ENCODE results near the gene RNF222. TPM values are rescaled to one million over a fixed set of nuclear protein-coding genes. Genes with fewer than 3 reads are reported as not detected.
A peak's percentile ranks its signal among the peaks of the same experiment; 100 is the strongest.

The RNF222 gene
- total and polyA plus RNA-seq, 2 donors (not counting 1 experiment from before 2014, with no cell fraction given) = not detected

- Histone ChIP-seq H3K79me2 (ENCODE audit: control insufficient read depth, insufficient read depth, low read length) (no peaks in the 10 kb centered on the region), H3K4me1 (ENCODE audit: control insufficient read depth, extremely low read depth, insufficient read depth, low read length) (peaks cover 4% of the 10 kb centered on the region), H3K4me3 (replicated peaks in 1 of 4; ENCODE audit: control extremely low read depth in 1 of 4, insufficient read depth in 1 of 4, low read depth in 3 of 4, low read length in 4 of 4) (no peak overlapping the region), H3K9me3 (ENCODE audit: control insufficient read depth, insufficient read depth, low read depth, low read length) (no peaks in the 10 kb centered on the region), H2AFZ (ENCODE audit: low read length) (no peak overlapping the region), H3K4me2 (ENCODE audit: extremely low read depth, insufficient read depth, low read length) (no peak overlapping the region), H3K27me3 (ENCODE audit: control insufficient read depth, insufficient read depth, low read length) (no peaks in the 10 kb centered on the region), H3K36me3 (ENCODE audit: control insufficient read depth, insufficient read depth, low read length) (no peaks in the 10 kb centered on the region), H3K27ac (ENCODE audit: insufficient read depth, low read length) (no peak overlapping the region), H4K20me1 (ENCODE audit: control insufficient read depth, extremely low read depth, insufficient read depth, low read length) (no peaks in the 10 kb centered on the region), H3K9ac (ENCODE audit: insufficient read depth, low read length) (no peak overlapping the region)
- no peak for TF ChIP-seq EZH2 (IDR thresholded peaks at IDR 0.05; ENCODE audit: low read length, missing control alignments)
- TF ChIP-seq CTCF (conservative IDR thresholded peaks at IDR 0.05 in 1 of 2, IDR thresholded peaks at IDR 0.05 in 1 of 2; ENCODE audit: low read depth in 1 of 2, low read length in 2 of 2) = no peak
- peak in 1 of 2 donors; percentile 56 for DNase-seq (ENCODE audit: low read depth in 2 of 2)
Observed at GRCh38 chr17:8362651-8363332, 34.8 kb downstream of the RNF222 start.

- no peaks in the 10 kb centered on the region for H3K4me1 ChIP-seq (ENCODE audit: control insufficient read depth, extremely low read depth, insufficient read depth, low read length)
- peak in 1 of 2 donors; percentile 43 for DNase-seq (ENCODE audit: low read depth in 2 of 2)
- H2AFZ ChIP-seq (ENCODE audit: low read length) = no peak overlapping the region
- no peaks in the 10 kb centered on the region for H3K79me2 ChIP-seq (ENCODE audit: control insufficient read depth, insufficient read depth, low read length)
- H3K4me2 ChIP-seq (ENCODE audit: extremely low read depth, insufficient read depth, low read length) = no peak overlapping the region
- H3K27me3 ChIP-seq (ENCODE audit: control insufficient read depth, insufficient read depth, low read length) = no peaks in the 10 kb centered on the region
- H3K9me3 ChIP-seq (ENCODE audit: control insufficient read depth, insufficient read depth, low read depth, low read length) = no peaks in the 10 kb centered on the region
- no peaks in the 10 kb centered on the region for H4K20me1 ChIP-seq (ENCODE audit: control insufficient read depth, extremely low read depth, insufficient read depth, low read length)
- TF ChIP-seq EZH2 (IDR thresholded peaks at IDR 0.05; ENCODE audit: low read length, missing control alignments) = no peak
- TF ChIP-seq CTCF (conservative IDR thresholded peaks at IDR 0.05 in 1 of 2, IDR thresholded peaks at IDR 0.05 in 1 of 2; ENCODE audit: low read depth in 1 of 2, low read length in 2 of 2) = no peak
- no peak overlapping the region for H3K9ac ChIP-seq (ENCODE audit: insufficient read depth, low read length)
- H3K36me3 ChIP-seq (ENCODE audit: control insufficient read depth, insufficient read depth, low read length) = no peaks in the 10 kb centered on the region
- H3K27ac ChIP-seq (ENCODE audit: insufficient read depth, low read length) = no peak overlapping the region
- no peak overlapping the region for H3K4me3 ChIP-seq (replicated peaks in 1 of 4; ENCODE audit: control extremely low read depth in 1 of 4, insufficient read depth in 1 of 4, low read depth in 3 of 4, low read length in 4 of 4)
Observed at GRCh38 chr17:8360751-8361150, 36.9 kb downstream of the RNF222 start.

- Histone ChIP-seq H3K36me3 (ENCODE audit: control insufficient read depth, insufficient read depth, low read length) (no peaks in the 10 kb centered on the region), H2AFZ (ENCODE audit: low read length) (no peak overlapping the region), H3K4me2 (ENCODE audit: extremely low read depth, insufficient read depth, low read length) (no peak overlapping the region), H3K27ac (ENCODE audit: insufficient read depth, low read length) (no peak overlapping the region), H3K9ac (ENCODE audit: insufficient read depth, low read length) (no peak overlapping the region), H4K20me1 (ENCODE audit: control insufficient read depth, extremely low read depth, insufficient read depth, low read length) (no peaks in the 10 kb centered on the region), H3K27me3 (ENCODE audit: control insufficient read depth, insufficient read depth, low read length) (no peaks in the 10 kb centered on the region), H3K9me3 (ENCODE audit: control insufficient read depth, insufficient read depth, low read depth, low read length) (no peaks in the 10 kb centered on the region), H3K4me3 (replicated peaks in 1 of 4; ENCODE audit: control extremely low read depth in 1 of 4, insufficient read depth in 1 of 4, low read depth in 3 of 4, low read length in 4 of 4) (no peak overlapping the region), H3K4me1 (ENCODE audit: control insufficient read depth, extremely low read depth, insufficient read depth, low read length) (no peaks in the 10 kb centered on the region), H3K79me2 (ENCODE audit: control insufficient read depth, insufficient read depth, low read length) (no peaks in the 10 kb centered on the region)
- no peak for TF ChIP-seq EZH2 (IDR thresholded peaks at IDR 0.05; ENCODE audit: low read length, missing control alignments)
- no peak for DNase-seq (ENCODE audit: low read depth in 2 of 2)
Observed at GRCh38 chr17:8360260-8360659, 37.4 kb downstream of the RNF222 start.

All from fibroblast of lung (primary cell).